ENCODE results near the gene CD247. TPM values are rescaled to one million over a fixed set of nuclear protein-coding genes. Genes with fewer than 3 reads are reported as not detected.
A peak's percentile ranks its signal among the peaks of the same experiment; 100 is the strongest.

CD247 gene
- total and polyA plus RNA-seq, 3 donors from 2014 or later: 0.47 to 2.5 (median 1.1) TPM

GRCh38 chr1:167457936-167458584 is 60.3 kb downstream of the CD247 start:
- Histone ChIP-seq H3K27me3 (no peaks in the 10 kb centered on the region), H3K27ac (no peak overlapping the region), H3K9me3 (no peaks in the 10 kb centered on the region), H3K4me1 (no peaks in the 10 kb centered on the region), H3K4me3 (no peak overlapping the region), H3K36me3 (ENCODE audit: low read depth, missing control alignments) (no peaks in the 10 kb centered on the region)
- intact Hi-C loops (cut with DNase I; ENCODE audit: low total_unique reads): no loop called here
- WGBS, 2 donors: 84 to 91% methylated on average over 11 of the region's 11 CpGs
- no peak for DNase-seq
- TF ChIP-seq CTCF (IDR thresholded peaks at IDR 0.05): no peak
- no peak for TF ChIP-seq POLR2A (IDR thresholded peaks at IDR 0.05)

GRCh38 chr1:167456926-167457325 is 61.4 kb downstream of the CD247 start:
- Histone ChIP-seq H3K36me3 (ENCODE audit: low read depth, missing control alignments) (no peaks in the 10 kb centered on the region), H3K27ac (no peak overlapping the region), H3K27me3 (no peaks in the 10 kb centered on the region), H3K4me3 (no peak overlapping the region), H3K4me1 (no peaks in the 10 kb centered on the region), H3K9me3 (no peaks in the 10 kb centered on the region)
- WGBS, 2 donors: 59 to 67% methylated on average over 8 of the region's 8 CpGs
- TF ChIP-seq POLR2A (IDR thresholded peaks at IDR 0.05): no peak
- TF ChIP-seq CTCF (IDR thresholded peaks at IDR 0.05): no peak
- intact Hi-C loops (cut with DNase I; ENCODE audit: low total_unique reads): no loop called here
- DNase-seq: no peak

GRCh38 chr1:167456524-167456923 is 61.8 kb downstream of the CD247 start:
- Histone ChIP-seq H3K4me3 (no peak overlapping the region), H3K27me3 (no peaks in the 10 kb centered on the region), H3K4me1 (no peaks in the 10 kb centered on the region), H3K36me3 (ENCODE audit: low read depth, missing control alignments) (no peaks in the 10 kb centered on the region), H3K9me3 (no peaks in the 10 kb centered on the region), H3K27ac (no peak overlapping the region)
- 68 to 91% methylated on average over 5 of the region's 5 CpGs for WGBS, 2 donors
- DNase-seq: no peak
- TF ChIP-seq CTCF (IDR thresholded peaks at IDR 0.05) (no peak), POLR2A (IDR thresholded peaks at IDR 0.05) (no peak)
- intact Hi-C loops (cut with DNase I; ENCODE audit: low total_unique reads): no loop called here

- no peak for TF ChIP-seq POLR2A (IDR thresholded peaks at IDR 0.05)
- TF ChIP-seq CTCF (IDR thresholded peaks at IDR 0.05): no peak
- intact Hi-C loops (cut with DNase I; ENCODE audit: low total_unique reads): no loop called here
- no peaks in the 10 kb centered on the region for H3K27me3 ChIP-seq
- peak; percentile 49 for DNase-seq
- peak overlapping the region; percentile 61 to 75 for H3K4me3 ChIP-seq
- no peaks in the 10 kb centered on the region for H3K4me1 ChIP-seq
- no peaks in the 10 kb centered on the region for H3K36me3 ChIP-seq (ENCODE audit: low read depth, missing control alignments)
- peak overlapping the region; percentile 72 to 73 for H3K27ac ChIP-seq
- WGBS, 2 donors: 0 to 1% methylated on average over 7 to 21 of the region's 23 CpGs
- no peaks in the 10 kb centered on the region for H3K9me3 ChIP-seq
These were observed 62.4 kb downstream of the CD247 start for GRCh38 chr1:167455786-167456446.

Measured in testis (tissue), 3 donors.